Endothelial cell of umbilical vein (primary cell): ENCODE measurements around the gene PON2.

Experiments used
- CTCF ChIP-seq, 2 donors: IDR thresholded peaks; 1 replicate in 1 of 2; 2 replicates in 1 of 2; pipeline ENCODE4 v1.5.1; 2011; ENCODE audit warnings: low read length in 2 of 2, mild to moderate bottlenecking in 2 of 2, moderate library complexity in 2 of 2, control low read depth in 1 of 2, inconsistent platforms in 1 of 2, low read depth in 1 of 2; ENCODE audit not compliant: insufficient read depth in 1 of 2; ENCODE audit errors: extremely low read depth in 1 of 2
- EZH2 ChIP-seq: IDR thresholded peaks from 2 replicates; pipeline ENCODE4 v1.6.1; 2012; ENCODE audit warnings: borderline replicate concordance, low read depth, mild to moderate bottlenecking, moderate library complexity, low read length, inconsistent platforms; ENCODE audit not compliant: severe bottlenecking
- MAX ChIP-seq: IDR thresholded peaks from 2 replicates; pipeline ENCODE4 v1.6.1; 2011; ENCODE audit not compliant: insufficient read depth, insufficient read length
- MYC ChIP-seq: IDR thresholded peaks from one replicate; pipeline ENCODE4 v1.6.1; 2011; ENCODE audit warnings: mild to moderate bottlenecking, low read depth, low read length
- POLR2A ChIP-seq: IDR thresholded peaks from 2 replicates; pipeline ENCODE4 v1.6.1; 2012; ENCODE audit warnings: low read depth, mild to moderate bottlenecking, control low read depth, low read length
- POLR2AphosphoS5 ChIP-seq: IDR thresholded peaks from 2 replicates; pipeline ENCODE4 v1.6.1; 2012; ENCODE audit warnings: low read depth, mild to moderate bottlenecking, control low read depth, low read length, moderate library complexity; ENCODE audit not compliant: insufficient read depth

GRCh38 chr7:95472581-95473161, 37.8 kb upstream of the PON2 start:
- TF ChIP-seq POLR2AphosphoS5 (no peak), MYC (no peak), CTCF (IDR thresholded peaks at IDR 0.05; ENCODE audit: extremely low read depth in 1 of 2, insufficient read depth in 1 of 2, low read depth in 1 of 2, low read length in 2 of 2) (no peak), MAX (no peak), EZH2 (no peak), POLR2A (no peak)
